Activated CD4-positive, alpha-beta T cell treated with anti-CD3 and anti-CD28 coated beads, Interleukin-10, Interleukin-2, amounts not matched to agents 100 ng/mL and 50 ng/mL, durations not matched to agents 16 hours and 8 hours (primary cell): ENCODE data around the gene NFX1.
"Not testable (repeated sequence)": the region's sequence is repeated elsewhere in the genome, so short reads cannot be mapped to it uniquely, and the experiment has no call there.

Experiments
- DNase-seq: peaks from one replicate; pipeline ENCODE4 v3.0.0-alpha.2; 2020

The NFX1 gene

GRCh38 chr9:33393581-33393980 is 103.3 kb downstream of the NFX1 start:
- no peak for DNase-seq

- DNase-seq = not testable (repeated sequence)
Observed at GRCh38 chr9:33393986-33394385, 103.7 kb downstream of the NFX1 start.

- not testable (repeated sequence) for DNase-seq
Observed at GRCh38 chr9:33395159-33395879, 105.0 kb downstream of the NFX1 start.

GRCh38 chr9:33397801-33398200 is 107.5 kb downstream of the NFX1 start:
- DNase-seq = not testable (repeated sequence)

- not testable (repeated sequence) for DNase-seq
Observed at GRCh38 chr9:33399047-33399446, 108.7 kb downstream of the NFX1 start.

- DNase-seq = not testable (repeated sequence)
Observed at GRCh38 chr9:33401809-33402208, 111.5 kb downstream of the NFX1 start.

- not testable (repeated sequence) for DNase-seq
Observed at GRCh38 chr9:33402371-33402770, 112.1 kb downstream of the NFX1 start, which contains the start of gene AQP7. AQP7 (minus strand) TSS chr9:33402568; CDS start chr9:33401262, 1,306 bp downstream.

GRCh38 chr9:33403941-33404787 is 113.8 kb downstream of the NFX1 start:
- no peak for DNase-seq

- no peak for DNase-seq
Observed at GRCh38 chr9:33404788-33405362, 114.6 kb downstream of the NFX1 start.

GRCh38 chr9:33407061-33407460 is 116.7 kb downstream of the NFX1 start:
- no peak for DNase-seq

GRCh38 chr9:33408087-33408486 is 117.8 kb downstream of the NFX1 start:
- no peak for DNase-seq

GRCh38 chr9:33414268-33414667 is 124.0 kb downstream of the NFX1 start:
- DNase-seq = no peak

- DNase-seq = no peak
Observed at GRCh38 chr9:33414889-33415500, 124.7 kb downstream of the NFX1 start.

GRCh38 chr9:33415501-33416038 is 125.3 kb downstream of the NFX1 start:
- DNase-seq = peak; percentile 93

GRCh38 chr9:33416996-33417395 is 126.7 kb downstream of the NFX1 start:
- DNase-seq = no peak

- no peak for DNase-seq
Observed at GRCh38 chr9:33418090-33418489, 127.8 kb downstream of the NFX1 start.

- DNase-seq = no peak
Observed at GRCh38 chr9:33419708-33420303, 129.5 kb downstream of the NFX1 start.
